Fibroblast of the aortic adventitia (primary cell): ENCODE results near the gene PIP4K2B. TPM values are rescaled to one million over a fixed set of nuclear protein-coding genes. Genes with fewer than 3 reads are reported as not detected.

ENCODE experiments used
- DNase-seq: peaks from one replicate; pipeline ENCODE4 v3.0.0-alpha.2; 2010; ENCODE audit warnings: low read depth
- H3K4me3 ChIP-seq: 2 replicates; pipeline ENCODE4 v1.5.1; 2011; ENCODE audit warnings: low read depth, mild to moderate bottlenecking, control low read depth, low read length, moderate library complexity
- total RNA-seq: library from RNA; depleted of rRNA; stranded (reverse); fragments of >200 nt; gene quantifications from 2 replicates; pipeline ENCODE4 v1.2.3, GENCODE V29; 2012; ENCODE audit warnings: low replicate concordance
- TF ChIP-seq, protein P1 (sequence below): IDR thresholded peaks from 2 replicates; pipeline ENCODE4 v1.5.1; 2011; ENCODE audit warnings: mild to moderate bottlenecking, low read length, control low read depth, inconsistent platforms; ENCODE audit not compliant: insufficient read depth

PIP4K2B gene
- total RNA-seq, 1 donor: 56.8 TPM

DNA sequence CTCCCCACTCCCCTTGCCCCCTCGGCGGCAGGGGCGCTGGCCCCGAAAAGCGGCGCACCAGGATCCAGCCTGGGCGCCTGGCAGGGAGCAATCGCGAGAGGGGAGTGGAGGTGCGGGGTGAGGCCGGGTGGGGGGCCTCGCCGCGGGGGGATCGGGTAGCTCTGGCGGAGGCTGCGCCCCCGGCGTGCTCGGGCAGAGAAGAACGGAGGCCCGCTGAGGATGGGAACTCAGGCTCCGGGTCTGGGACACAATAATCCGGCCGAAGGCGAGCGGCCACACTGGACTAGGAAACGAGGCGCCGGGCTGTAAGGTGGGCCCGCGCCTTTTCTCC, 50.5 kb downstream of the PIP4K2B start:
- peak overlapping the region; percentile 86 for H3K4me3 ChIP-seq
- DNase-seq: no peak
- TF ChIP-seq, protein P1, sequence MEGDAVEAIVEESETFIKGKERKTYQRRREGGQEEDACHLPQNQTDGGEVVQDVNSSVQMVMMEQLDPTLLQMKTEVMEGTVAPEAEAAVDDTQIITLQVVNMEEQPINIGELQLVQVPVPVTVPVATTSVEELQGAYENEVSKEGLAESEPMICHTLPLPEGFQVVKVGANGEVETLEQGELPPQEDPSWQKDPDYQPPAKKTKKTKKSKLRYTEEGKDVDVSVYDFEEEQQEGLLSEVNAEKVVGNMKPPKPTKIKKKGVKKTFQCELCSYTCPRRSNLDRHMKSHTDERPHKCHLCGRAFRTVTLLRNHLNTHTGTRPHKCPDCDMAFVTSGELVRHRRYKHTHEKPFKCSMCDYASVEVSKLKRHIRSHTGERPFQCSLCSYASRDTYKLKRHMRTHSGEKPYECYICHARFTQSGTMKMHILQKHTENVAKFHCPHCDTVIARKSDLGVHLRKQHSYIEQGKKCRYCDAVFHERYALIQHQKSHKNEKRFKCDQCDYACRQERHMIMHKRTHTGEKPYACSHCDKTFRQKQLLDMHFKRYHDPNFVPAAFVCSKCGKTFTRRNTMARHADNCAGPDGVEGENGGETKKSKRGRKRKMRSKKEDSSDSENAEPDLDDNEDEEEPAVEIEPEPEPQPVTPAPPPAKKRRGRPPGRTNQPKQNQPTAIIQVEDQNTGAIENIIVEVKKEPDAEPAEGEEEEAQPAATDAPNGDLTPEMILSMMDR: no peak

DNA sequence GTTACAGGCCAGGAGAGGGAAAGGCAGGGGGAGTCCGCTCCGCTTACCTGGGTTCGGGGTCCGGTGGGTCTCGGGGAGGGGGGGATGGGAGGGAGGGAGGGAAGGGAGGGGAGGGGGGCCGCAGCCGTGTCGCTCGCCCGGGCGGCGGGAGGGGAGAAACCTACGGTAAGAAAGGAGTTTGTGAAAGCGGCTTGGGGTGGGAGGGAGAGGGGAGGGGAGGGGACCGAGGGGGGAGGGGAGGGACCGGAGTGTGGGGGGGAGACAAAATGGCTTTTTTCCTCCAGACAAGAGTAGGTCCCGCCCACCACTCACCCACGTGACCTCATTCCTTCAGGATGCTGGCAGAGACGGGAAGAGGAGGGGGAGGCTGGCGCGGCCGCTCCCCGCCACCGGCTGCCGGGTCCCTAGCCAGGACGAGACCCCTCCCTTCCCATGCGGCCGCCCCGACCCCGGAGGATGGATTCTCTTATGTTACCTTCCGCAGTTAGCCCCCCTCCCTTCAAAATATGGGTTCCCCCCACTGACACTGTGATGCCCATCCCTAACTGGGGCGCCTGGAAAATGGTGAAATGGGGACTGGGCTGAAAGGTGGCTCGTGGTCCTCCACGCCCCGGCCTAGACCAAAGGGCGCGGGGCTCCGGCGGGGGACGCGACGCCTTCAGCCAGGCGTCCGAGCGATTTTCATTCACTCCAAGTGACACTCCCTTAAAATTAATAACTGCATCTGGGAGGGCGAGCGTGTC, 51.0 kb downstream of the PIP4K2B start, which contains the start of gene PCGF2:
Gene PCGF2 (minus strand): TSS at position 188 of the 743 bp plus-strand sequence. CDS start 7,934 bp downstream, outside the sequence.
- TF ChIP-seq, protein P1: no peak
- peak; percentile 88 for DNase-seq
- H3K4me3 ChIP-seq: peak within 1 kb of the TSS; percentile 86

DNA sequence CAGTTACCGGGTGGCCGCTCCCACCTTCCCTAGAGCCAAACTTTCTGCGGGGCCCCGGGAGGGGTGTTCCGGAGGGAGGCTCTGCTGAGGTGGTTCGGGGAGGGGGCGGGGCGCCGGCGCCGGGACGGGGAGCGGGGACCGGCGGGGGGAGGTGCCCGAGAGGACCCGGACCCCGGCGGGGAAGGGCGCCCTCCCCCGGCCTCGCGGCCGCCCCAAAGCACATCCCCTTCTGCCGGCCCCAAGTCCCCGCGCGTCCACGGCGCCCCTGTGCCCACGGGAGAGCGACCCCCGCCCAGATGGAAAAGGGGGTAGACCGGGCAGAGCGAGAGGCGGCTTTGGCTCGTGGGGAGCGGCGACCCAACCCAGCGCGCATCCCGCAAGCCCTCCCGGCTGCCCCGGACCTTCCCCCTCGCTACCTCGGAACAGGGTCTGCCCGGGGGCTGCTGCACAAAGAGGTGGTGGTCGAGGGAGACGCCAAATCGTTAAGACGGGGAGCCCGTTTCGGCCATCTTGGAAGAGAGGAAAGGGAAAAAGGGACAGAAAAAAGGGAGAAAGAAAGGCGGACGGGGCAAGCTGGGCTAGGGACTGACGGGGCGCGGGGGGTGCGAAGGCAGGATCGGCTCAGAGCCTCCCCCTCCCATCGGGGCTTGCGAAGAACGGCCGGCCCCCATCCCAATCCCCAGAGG, 51.8 kb downstream of the PIP4K2B start:
- DNase-seq: no peak
- H3K4me3 ChIP-seq: peak overlapping the region; percentile 86
- TF ChIP-seq, protein P1: no peak

DNA sequence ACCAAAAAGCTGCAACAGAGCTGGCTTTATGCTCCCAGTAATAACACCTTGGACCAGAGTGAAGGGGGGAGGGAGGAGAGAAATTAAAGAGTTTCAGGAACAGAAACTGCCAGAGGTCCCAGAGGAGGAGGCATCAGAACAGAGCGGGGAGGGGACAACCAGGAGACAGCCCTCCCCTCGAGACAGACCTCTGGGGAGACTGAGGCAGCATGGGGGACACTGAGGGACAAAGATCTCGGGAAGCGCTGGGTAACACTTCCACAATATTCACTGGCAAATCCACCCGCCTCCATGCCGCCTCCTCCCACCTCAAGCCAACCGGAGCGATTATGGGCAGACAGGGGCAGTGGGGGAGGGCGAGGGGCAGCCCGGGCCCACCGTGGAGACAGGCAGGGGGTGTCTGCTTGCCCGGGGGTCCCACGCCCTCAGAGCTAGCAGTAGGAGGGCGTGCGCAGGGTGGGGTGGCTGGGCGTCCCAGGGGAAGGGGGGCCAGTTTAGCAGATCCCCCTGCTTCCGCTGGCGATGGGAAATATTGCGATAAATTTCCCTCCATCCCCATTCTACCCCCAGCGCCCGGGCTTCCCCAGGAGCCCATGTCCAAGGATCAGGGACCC, 52.4 kb downstream of the PIP4K2B start:
- peak overlapping the region; percentile 86 for H3K4me3 ChIP-seq
- no peak for DNase-seq
- TF ChIP-seq, protein P1: no peak

DNA sequence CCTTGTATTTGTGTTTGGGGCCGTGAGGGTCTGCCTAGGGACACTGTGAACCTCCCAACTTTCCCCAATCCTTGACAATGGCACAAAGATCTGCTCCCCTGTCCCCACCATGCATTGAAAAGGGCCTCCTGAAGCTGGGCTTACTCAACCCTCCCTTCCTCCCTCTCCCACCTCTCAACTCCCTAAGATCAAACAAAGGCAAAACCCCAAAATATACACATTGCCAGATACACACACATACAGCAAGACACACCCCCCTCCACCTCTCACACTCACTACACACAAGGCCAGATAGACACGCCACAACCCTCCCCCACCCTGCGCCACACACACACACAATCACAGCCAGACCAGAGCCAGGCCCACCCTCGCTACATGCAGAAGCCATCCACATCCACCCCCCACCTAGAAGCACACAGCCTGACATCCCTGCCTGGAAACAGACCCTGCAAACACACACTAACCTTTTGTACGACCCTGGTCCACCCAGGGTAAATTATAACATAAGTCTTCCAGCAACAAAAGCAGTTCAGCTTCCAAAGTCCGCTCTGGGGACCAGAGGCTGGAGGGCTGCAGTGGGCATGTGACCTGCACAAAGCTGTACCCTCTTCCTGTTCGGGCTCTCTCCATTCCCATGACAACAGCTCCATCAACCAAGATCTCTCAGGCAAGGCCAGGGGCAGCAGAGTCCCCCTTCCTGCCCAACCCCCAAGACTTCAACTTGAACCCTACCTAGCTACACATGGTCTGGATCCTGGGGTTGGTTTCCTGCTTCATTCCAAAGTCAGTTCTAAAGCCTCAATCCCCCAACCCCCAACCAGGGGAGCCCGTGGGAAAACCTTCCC, 53.1 kb downstream of the PIP4K2B start:
- DNase-seq: no peak
- TF ChIP-seq, protein P1: no peak
- peak overlapping the region; percentile 86 for H3K4me3 ChIP-seq

DNA sequence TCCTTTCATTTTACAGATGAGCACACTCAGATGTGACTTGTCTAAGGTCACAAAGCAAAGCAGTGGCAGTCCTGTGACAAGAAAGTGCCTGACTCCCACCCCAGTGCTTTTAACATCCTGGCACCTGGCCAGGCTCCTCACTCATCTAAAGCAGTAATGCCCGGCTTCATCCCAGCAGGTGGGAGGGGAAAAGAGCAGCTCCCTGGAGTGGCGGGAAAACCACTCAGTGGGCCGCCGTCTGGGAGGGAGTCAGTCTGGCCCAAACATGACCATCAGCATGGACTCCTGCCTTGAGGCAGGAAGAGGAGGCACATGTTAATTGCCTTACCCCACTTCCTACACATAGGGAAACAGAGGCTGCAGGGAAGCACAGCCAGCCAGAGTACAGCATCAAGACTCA, 53.8 kb downstream of the PIP4K2B start:
- TF ChIP-seq, protein P1: no peak
- DNase-seq: no peak
- peak overlapping the region; percentile 86 for H3K4me3 ChIP-seq
